Measurements from ENCODE around the gene PATE3. TPM values are rescaled to one million over a fixed set of nuclear protein-coding genes. Genes with fewer than 3 reads are reported as not detected.

PATE3 gene
- not detected in 2 replicates for total RNA-seq
- not detected for polyA plus RNA-seq (2012)

- DNase-seq (ENCODE audit: low read depth) = no peak
These were observed at the start of gene PATE3 for GRCh38 chr11:125787827-125788226. TSS of gene PATE3 (plus strand) at chr11:125788127. CDS start at chr11:125788152, 25 bp downstream.

- DNase-seq (ENCODE audit: low read depth) = no peak
These were observed 47.3 kb upstream of the PATE3 start for GRCh38 chr11:125740617-125741016.

- DNase-seq (ENCODE audit: low read depth) = no peak
These were observed 44.2 kb upstream of the PATE3 start for GRCh38 chr11:125743681-125744080.

GRCh38 chr11:125745979-125746378 lies 41.9 kb upstream of the PATE3 start, which contains the start of gene PATE1:
TSS of gene PATE1 (plus strand) at chr11:125746279. CDS start at chr11:125746305, 26 bp downstream.
- DNase-seq (ENCODE audit: low read depth) = no peak

- no peak for DNase-seq (ENCODE audit: low read depth)
These were observed 37.3 kb upstream of the PATE3 start for GRCh38 chr11:125750629-125751028.

- DNase-seq (ENCODE audit: low read depth) = no peak
These were observed 31.9 kb upstream of the PATE3 start for GRCh38 chr11:125756050-125756449.

GRCh38 chr11:125762445-125762844 lies 25.5 kb upstream of the PATE3 start:
- DNase-seq (ENCODE audit: low read depth) = no peak

GRCh38 chr11:125763483-125763882 lies 24.4 kb upstream of the PATE3 start:
- no peak for DNase-seq (ENCODE audit: low read depth)

- DNase-seq (ENCODE audit: low read depth) = no peak
These were observed 21.7 kb upstream of the PATE3 start for GRCh38 chr11:125766251-125766650.

- DNase-seq (ENCODE audit: low read depth) = no peak
These were observed 19.4 kb upstream of the PATE3 start for GRCh38 chr11:125768336-125769046.

- DNase-seq (ENCODE audit: low read depth) = no peak
These were observed 17.3 kb upstream of the PATE3 start for GRCh38 chr11:125770583-125770982.

GRCh38 chr11:125772834-125773505 lies 15.0 kb upstream of the PATE3 start:
- DNase-seq (ENCODE audit: low read depth) = peak; percentile 6

- no peak for DNase-seq (ENCODE audit: low read depth)
These were observed 14.4 kb upstream of the PATE3 start for GRCh38 chr11:125773516-125773915.

GRCh38 chr11:125777309-125777708 lies 10.6 kb upstream of the PATE3 start:
- no peak for DNase-seq (ENCODE audit: low read depth)

GRCh38 chr11:125778728-125779127 lies 9.2 kb upstream of the PATE3 start, which contains the start of gene PATE2:
TSS of gene PATE2 (minus strand) at chr11:125778828. CDS start at chr11:125778773, 55 bp downstream.
- no peak for DNase-seq (ENCODE audit: low read depth)

- no peak for DNase-seq (ENCODE audit: low read depth)
These were observed 3.2 kb upstream of the PATE3 start for GRCh38 chr11:125784678-125785077.

GRCh38 chr11:125790825-125791224 lies 2.9 kb downstream of the PATE3 start:
- DNase-seq (ENCODE audit: low read depth) = no peak

GRCh38 chr11:125797641-125798040 lies 9.7 kb downstream of the PATE3 start:
- DNase-seq (ENCODE audit: low read depth) = no peak

- DNase-seq (ENCODE audit: low read depth) = no peak
These were observed 11.9 kb downstream of the PATE3 start for GRCh38 chr11:125799808-125800207.

GRCh38 chr11:125802387-125802786 lies 14.5 kb downstream of the PATE3 start:
- DNase-seq (ENCODE audit: low read depth) = no peak

GRCh38 chr11:125807909-125808308 lies 20.0 kb downstream of the PATE3 start:
- DNase-seq (ENCODE audit: low read depth) = no peak

GRCh38 chr11:125833016-125833415 lies 45.1 kb downstream of the PATE3 start, which contains the start of gene PATE4:
TSS of gene PATE4 (plus strand) at chr11:125833316. CDS start at chr11:125833360, 44 bp downstream.
- no peak for DNase-seq (ENCODE audit: low read depth)
